GM23248 (cell line): ENCODE results near the gene GIGYF2.

Experiments
- EZH2 ChIP-seq: fragments of 200-600 bp; sonication (generic); IDR thresholded peaks from 2 replicates; pipeline ENCODE4 v1.6.1; 2018; ENCODE audit warnings: antibody characterized with exemption, mild to moderate bottlenecking; ENCODE audit not compliant: insufficient read depth, poor library complexity, severe bottlenecking
- EZH2phosphoT487 ChIP-seq: fragments of 200-600 bp; sonication (generic); IDR thresholded peaks from 2 replicates; pipeline ENCODE4 v1.6.1; 2018; ENCODE audit warnings: antibody characterized with exemption, moderate library complexity, mild to moderate bottlenecking, low read depth; ENCODE audit not compliant: insufficient read depth

DNA sequence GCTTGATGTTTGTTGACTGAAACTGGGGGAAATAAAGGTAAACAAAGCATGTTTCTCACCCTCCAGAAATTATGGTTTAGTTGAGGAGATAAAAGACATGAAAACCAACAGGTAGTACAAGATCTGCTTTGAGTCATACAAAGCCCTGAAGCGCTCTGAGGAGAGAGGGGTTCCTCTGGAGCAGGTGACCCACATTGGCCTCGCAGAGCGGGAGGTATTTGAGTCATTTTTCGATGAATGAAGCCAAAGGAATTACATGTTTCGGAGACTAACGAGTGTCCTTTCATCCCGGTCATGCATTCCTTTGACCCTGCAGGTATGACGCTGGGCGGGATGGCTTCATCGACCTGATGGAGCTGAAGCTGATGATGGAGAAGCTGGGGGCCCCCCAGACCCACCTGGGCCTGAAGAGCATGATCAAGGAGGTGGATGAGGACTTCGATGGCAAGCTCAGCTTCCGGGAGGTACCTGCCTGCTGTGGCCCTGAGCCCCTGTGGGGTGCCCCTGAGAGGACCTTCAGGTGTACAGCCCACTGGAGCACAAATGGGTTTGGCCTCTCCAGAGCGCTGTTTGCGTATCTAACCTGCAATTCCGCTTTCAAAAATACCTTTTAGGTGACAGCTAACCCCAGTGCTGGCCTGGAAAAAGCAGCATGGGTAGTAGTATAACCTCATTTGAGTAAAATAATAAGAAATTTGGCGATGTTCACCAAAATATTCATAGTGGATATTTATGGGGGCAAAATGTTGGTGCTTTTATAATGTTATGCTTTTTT is 34.5 kb upstream of the GIGYF2 start:
- TF ChIP-seq EZH2phosphoT487 (no peak), EZH2 (no peak)
